Prostate gland (tissue), 2 donors: Measurements from ENCODE around the gene CEP78.

Experiments
- CTCF ChIP-seq, 4 experiments: fragments of 200-600 bp in 2 of 4; fragments of 450-650 bp in 2 of 4; sonication (generic) in 2 of 4; IDR thresholded peaks; 1 replicate in 3 of 4; 2 replicates in 1 of 4; pipeline ENCODE4 v1.5.1; 2016 to 2019; ENCODE audit warnings: antibody characterized with exemption in 4 of 4, mild to moderate bottlenecking in 2 of 4, moderate library complexity in 2 of 4
- POLR2A ChIP-seq: fragments of 450-650 bp; IDR thresholded peaks from one replicate; pipeline ENCODE4 v1.6.1; 2016; ENCODE audit warnings: antibody characterized with exemption, mild to moderate bottlenecking
- POLR2AphosphoS5 ChIP-seq: sonication (generic); formaldehyde crosslinking; IDR thresholded peaks from one replicate; pipeline ENCODE4 v1.6.1; 2017; ENCODE audit warnings: antibody characterized with exemption

GRCh38 chr9:78238046-78239038, 2.5 kb downstream of the CEP78 start:
- TF ChIP-seq CTCF (IDR thresholded peaks at IDR 0.05), result no peak
- TF ChIP-seq POLR2AphosphoS5, result no peak
- TF ChIP-seq POLR2A, result no peak
